IPS DF 6.9 (cell line): ENCODE data around the gene OR2Y1.
"Not testable (repeated sequence)": the region's sequence is repeated elsewhere in the genome, so short reads cannot be mapped to it uniquely, and the experiment has no call there.

Source experiments
- DNase-seq: peaks from one replicate; pipeline ENCODE4 v3.0.0-alpha.2; 2013; ENCODE audit warnings: low read depth, low spot score
- H3K27ac ChIP-seq: one replicate; pipeline ENCODE4 v1.5.1; 2013; ENCODE audit warnings: low read length, control low read depth
- H3K27me3 ChIP-seq: 2 replicates; pipeline ENCODE4 v1.6.1; 2013; ENCODE audit warnings: mild to moderate bottlenecking, low read length; ENCODE audit not compliant: control insufficient read depth, insufficient read depth
- H3K36me3 ChIP-seq: 2 replicates; pipeline ENCODE4 v1.6.1; 2013; ENCODE audit warnings: low read length; ENCODE audit not compliant: control insufficient read depth, insufficient read depth
- H3K4me1 ChIP-seq: 2 replicates; pipeline ENCODE4 v1.6.1; 2013; ENCODE audit warnings: low read length; ENCODE audit not compliant: control insufficient read depth, insufficient read depth
- H3K4me3 ChIP-seq: 2 replicates; pipeline ENCODE4 v1.5.1; 2013; ENCODE audit warnings: mild to moderate bottlenecking, low read length
- H3K9me3 ChIP-seq: 2 replicates; pipeline ENCODE4 v1.6.1; 2013; ENCODE audit warnings: low read length, inconsistent platforms; ENCODE audit not compliant: control insufficient read depth, insufficient read depth
- WGBS: extraction: QIAGEN DNeasy Blood & Tissue Kit; methylation state at CpG from one replicate; pipeline ENCODE4 v1.1.7; 2013; ENCODE audit warnings: mixed read lengths, missing lambda C conversion rate; ENCODE audit not compliant: insufficient read length, insufficient coverage; 5-methylcytosine and 5-hydroxymethylcytosine counted together

Gene OR2Y1, protein sequence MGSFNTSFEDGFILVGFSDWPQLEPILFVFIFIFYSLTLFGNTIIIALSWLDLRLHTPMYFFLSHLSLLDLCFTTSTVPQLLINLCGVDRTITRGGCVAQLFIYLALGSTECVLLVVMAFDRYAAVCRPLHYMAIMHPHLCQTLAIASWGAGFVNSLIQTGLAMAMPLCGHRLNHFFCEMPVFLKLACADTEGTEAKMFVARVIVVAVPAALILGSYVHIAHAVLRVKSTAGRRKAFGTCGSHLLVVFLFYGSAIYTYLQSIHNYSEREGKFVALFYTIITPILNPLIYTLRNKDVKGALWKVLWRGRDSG

DNA sequence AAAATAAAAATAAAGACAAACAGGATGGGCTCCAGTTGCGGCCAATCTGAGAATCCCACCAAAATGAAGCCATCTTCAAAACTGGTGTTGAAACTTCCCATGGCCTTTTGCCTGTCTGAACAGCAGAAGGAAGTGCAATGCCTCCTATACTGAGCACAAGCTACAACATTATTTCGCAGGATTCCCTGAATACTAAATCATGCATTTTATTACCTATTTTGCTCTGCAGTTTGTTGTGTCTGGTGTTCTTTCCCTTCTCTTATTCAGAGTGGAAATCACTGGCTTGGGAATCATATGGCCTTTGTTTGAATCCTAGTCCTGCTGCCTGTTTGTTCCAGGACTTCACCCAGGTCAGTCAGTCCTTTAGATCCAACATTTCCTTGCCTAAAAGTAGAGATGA is at the start of gene OR2Y1:
OR2Y1 (minus strand) TSS at position 101 of the 400 bp plus-strand sequence; CDS start at position 101, 0 bp downstream.
- Histone ChIP-seq H3K4me1 (no peaks in the 10 kb centered on the region), H3K27me3 (no peaks in the 10 kb centered on the region), H3K36me3 (no peaks in the 10 kb centered on the region), H3K4me3 (no peak within 1 kb of the TSS), H3K9me3 (no peaks in the 10 kb centered on the region), H3K27ac (no peak within 1 kb of the TSS)
- no peak for DNase-seq
- WGBS, result no CpG with 5 or more reads among the region's 2 CpGs

- not testable (repeated sequence) for H3K4me3 ChIP-seq, H3K27me3 ChIP-seq, DNase-seq, H3K9me3 ChIP-seq, H3K27ac ChIP-seq, H3K36me3 ChIP-seq
- no CpG with 5 or more reads among the region's 19 CpGs for WGBS
- H3K4me1 ChIP-seq, result peaks cover 14% of the 10 kb centered on the region
Observed at GRCh38 chr5:180788651-180789410, 49.0 kb upstream of the OR2Y1 start.

DNA sequence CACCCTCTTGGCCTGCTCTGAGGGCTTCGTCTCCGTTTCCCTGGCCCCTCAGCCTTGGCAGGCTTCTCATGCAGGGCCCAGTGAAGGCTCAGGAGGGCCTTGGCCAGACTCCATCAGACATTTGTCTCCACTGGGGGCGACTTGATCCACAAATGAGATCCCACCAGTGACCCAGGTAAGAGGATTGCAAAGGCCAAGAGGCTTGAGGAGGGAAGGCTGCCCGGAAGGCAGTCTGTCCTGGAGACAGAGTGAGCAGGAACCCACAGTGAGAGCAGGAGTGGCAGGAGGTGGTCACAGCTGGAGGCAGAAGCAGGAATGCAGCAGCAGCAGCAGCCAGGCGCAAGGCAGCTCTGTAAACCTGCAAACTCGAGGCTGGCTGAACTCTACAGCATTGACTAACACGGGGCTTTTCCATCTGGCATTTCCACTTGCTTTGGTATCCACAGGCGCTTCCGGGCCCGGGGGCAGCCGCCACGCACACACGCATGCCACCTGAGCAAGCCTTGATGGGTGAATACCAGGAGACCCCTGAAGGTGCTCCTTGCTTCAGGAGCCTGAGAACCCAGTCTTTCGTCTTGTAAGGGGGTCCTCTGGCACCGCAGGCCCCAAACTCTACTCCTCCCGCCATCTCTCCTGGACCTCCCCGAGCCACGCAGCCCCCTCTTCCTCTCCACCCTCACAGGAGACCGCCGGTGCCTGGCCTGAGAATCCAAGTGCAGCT is 48.0 kb upstream of the OR2Y1 start:
- Histone ChIP-seq H3K4me1 (peaks cover 14% of the 10 kb centered on the region), H3K27ac (no peak overlapping the region), H3K4me3 (no peak overlapping the region), H3K36me3 (peaks cover 9% of the 10 kb centered on the region), H3K27me3 (no peaks in the 10 kb centered on the region), H3K9me3 (no peaks in the 10 kb centered on the region)
- WGBS, result no CpG with 5 or more reads among the region's 20 CpGs
- DNase-seq, result no peak

- Histone ChIP-seq H3K27me3 (no peaks in the 10 kb centered on the region), H3K36me3 (0 out of 2 replicates have a peak, but pooled peaks cover 3% of the 10 kb centered on the region), H3K27ac (no peak overlapping the region), H3K4me3 (no peak overlapping the region), H3K4me1 (peaks cover 14% of the 10 kb centered on the region), H3K9me3 (no peaks in the 10 kb centered on the region)
- no CpG with 5 or more reads among the region's 21 CpGs for WGBS
- no peak for DNase-seq
Observed at GRCh38 chr5:180786531-180787398, 46.9 kb upstream of the OR2Y1 start.

DNA sequence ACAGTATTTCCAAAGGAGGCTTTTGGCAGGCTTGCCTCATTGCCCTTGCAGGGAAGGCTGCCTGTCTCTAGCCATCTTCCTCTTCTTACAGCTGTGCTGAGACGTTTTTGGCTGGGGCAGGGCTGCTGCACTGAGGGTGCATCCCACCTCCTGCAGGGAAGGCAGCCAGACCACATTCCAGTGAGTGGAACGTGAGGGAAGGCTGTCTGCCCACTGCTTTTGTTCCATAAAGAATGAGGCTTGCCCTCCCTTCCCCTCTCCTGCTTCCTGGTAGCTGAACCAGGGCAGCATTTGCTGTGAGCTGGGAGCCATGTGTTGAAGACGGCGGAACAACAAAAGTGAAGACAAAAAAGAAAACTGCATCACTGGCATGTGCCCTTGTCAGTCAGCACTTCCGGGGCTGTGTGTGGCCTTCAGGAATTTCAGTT is 46.0 kb upstream of the OR2Y1 start:
- peaks cover 14% of the 10 kb centered on the region for H3K4me1 ChIP-seq
- no peaks in the 10 kb centered on the region for H3K27me3 ChIP-seq
- DNase-seq, result no peak
- no peaks in the 10 kb centered on the region for H3K9me3 ChIP-seq
- H3K27ac ChIP-seq, result no peak overlapping the region
- no CpG with 5 or more reads among the region's 5 CpGs for WGBS
- H3K36me3 ChIP-seq, result no peaks in the 10 kb centered on the region
- H3K4me3 ChIP-seq, result no peak overlapping the region

DNA sequence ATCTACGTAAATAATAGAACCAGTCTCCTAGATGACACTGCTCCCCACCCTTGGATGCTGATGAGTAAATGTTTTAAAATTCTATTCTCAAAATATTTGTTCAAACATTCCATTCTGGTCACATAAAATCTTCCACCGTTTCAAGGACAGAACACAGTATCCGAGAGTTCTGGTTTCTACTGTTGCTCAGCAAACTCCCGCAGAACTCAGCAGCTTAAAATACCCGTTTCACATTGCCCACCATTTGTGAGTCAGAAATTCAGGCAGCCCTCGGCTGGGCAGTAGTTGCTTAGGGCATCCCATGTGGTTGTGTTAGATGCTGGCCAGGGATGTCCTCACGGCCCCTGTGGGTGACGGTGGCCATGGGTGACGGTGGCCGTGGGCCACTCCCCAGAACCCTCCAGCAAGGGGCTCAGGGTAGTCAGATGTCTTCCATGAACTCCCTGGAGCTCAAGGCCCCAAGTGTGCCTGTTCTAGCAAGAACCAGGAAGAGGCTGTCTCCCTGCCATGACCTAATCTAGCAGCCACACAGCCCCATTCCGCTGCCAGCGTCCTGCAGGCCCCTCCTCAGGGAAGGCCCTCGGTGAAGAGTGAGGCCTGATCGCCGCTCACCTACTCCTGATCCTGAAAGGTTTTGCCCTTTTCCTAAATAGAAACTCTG is 45.4 kb upstream of the OR2Y1 start:
- no peaks in the 10 kb centered on the region for H3K36me3 ChIP-seq
- DNase-seq, result no peak
- no CpG with 5 or more reads among the region's 15 CpGs for WGBS
- H3K4me1 ChIP-seq, result peaks cover 14% of the 10 kb centered on the region
- no peak overlapping the region for H3K4me3 ChIP-seq
- H3K27ac ChIP-seq, result no peak overlapping the region
- H3K9me3 ChIP-seq, result no peaks in the 10 kb centered on the region
- H3K27me3 ChIP-seq, result no peaks in the 10 kb centered on the region

DNA sequence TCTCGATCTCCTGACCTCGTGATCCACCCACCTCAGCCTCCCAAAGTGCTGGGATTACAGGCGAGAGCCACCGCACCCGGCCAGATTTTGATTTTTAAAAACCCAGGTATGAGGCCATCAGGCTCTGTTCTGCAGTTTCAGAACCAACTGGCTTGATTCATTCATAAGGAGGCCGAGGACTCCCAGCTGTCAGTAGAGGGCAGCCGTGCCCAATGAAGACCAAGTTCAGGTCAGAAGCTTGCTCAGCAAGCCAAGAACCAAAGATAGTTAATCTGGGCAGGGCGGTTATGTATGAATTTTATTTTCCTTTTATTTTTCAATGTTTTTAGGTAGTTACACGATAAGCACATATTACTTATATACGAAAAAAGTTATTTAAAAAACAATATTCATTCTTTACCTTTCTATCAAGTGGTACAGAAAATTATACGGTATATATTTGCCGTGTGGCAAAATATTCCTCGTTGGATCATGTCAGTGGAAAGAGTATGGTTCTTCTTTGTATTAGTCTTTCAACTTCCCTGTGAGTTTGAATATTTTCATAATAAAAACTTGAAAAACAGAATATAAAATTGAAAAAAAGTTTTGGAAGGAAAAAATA is 44.7 kb upstream of the OR2Y1 start:
- no peak for DNase-seq
- no peak overlapping the region for H3K4me3 ChIP-seq
- H3K4me1 ChIP-seq, result peaks cover 14% of the 10 kb centered on the region
- H3K27ac ChIP-seq, result no peak overlapping the region
- H3K36me3 ChIP-seq, result no peaks in the 10 kb centered on the region
- WGBS, result no CpG with 5 or more reads among the region's 13 CpGs
- H3K9me3 ChIP-seq, result no peaks in the 10 kb centered on the region
- no peaks in the 10 kb centered on the region for H3K27me3 ChIP-seq

- WGBS, result no CpG with 5 or more reads among the region's 12 CpGs
- H3K27ac ChIP-seq, result no peak overlapping the region
- DNase-seq, result no peak
- H3K27me3 ChIP-seq, result no peaks in the 10 kb centered on the region
- peaks cover 14% of the 10 kb centered on the region for H3K4me1 ChIP-seq
- H3K4me3 ChIP-seq, result no peak overlapping the region
- no peaks in the 10 kb centered on the region for H3K9me3 ChIP-seq
- H3K36me3 ChIP-seq, result no peaks in the 10 kb centered on the region
Observed at GRCh38 chr5:180783340-180784052, 43.6 kb upstream of the OR2Y1 start.

DNA sequence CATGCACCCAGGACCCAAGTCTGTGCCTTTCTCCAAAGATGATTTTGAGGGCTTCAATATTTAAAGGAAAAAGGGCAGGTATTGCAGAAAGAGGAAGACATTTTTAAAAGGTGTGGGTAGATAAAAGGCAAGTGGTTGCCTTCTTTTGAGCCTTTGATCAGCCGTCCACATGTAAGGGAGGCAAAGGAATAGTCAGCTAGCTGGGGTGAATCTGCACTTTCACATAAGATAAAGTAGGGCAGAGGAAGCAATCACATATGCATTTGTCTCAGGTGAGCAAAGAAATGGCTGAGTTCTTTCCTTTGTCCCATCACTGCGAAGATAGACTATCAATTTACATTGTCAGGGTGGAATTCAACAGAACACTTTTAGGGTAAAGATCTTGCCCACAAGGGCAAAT is 42.9 kb upstream of the OR2Y1 start:
- Histone ChIP-seq H3K27ac (no peak overlapping the region), H3K4me3 (no peak overlapping the region), H3K4me1 (peaks cover 9% of the 10 kb centered on the region), H3K27me3 (no peaks in the 10 kb centered on the region), H3K9me3 (no peaks in the 10 kb centered on the region), H3K36me3 (no peaks in the 10 kb centered on the region)
- no CpG with 5 or more reads among the region's 2 CpGs for WGBS
- DNase-seq, result no peak
